Bronchial epithelial cell (primary cell): ENCODE data around the gene RNGTT. TPM values are rescaled to one million over a fixed set of nuclear protein-coding genes. Genes with fewer than 3 reads are reported as not detected.
"Not testable (repeated sequence)": the region's sequence is repeated elsewhere in the genome, so short reads cannot be mapped to it uniquely, and the experiment has no call there.

ENCODE experiments used
- DNase-seq: peaks from one replicate; pipeline ENCODE4 v3.0.0-alpha.2; 2010; ENCODE audit warnings: low read depth
- FAIRE-seq: peaks from 2 replicates; lab custom pipeline; 2011; peaks lifted over from hg19 to GRCh38; lab: Jason Lieb, UNC
- H3K27me3 ChIP-seq: 2 replicates; pipeline ENCODE4 v1.5.1; 2011; ENCODE audit warnings: low read length; ENCODE audit not compliant: control insufficient read depth, insufficient read depth
- H3K36me3 ChIP-seq: 2 replicates; pipeline ENCODE4 v1.5.1; 2011; ENCODE audit warnings: low read length; ENCODE audit not compliant: control insufficient read depth, insufficient read depth
- H3K4me3 ChIP-seq: 2 replicates; pipeline ENCODE4 v1.5.1; 2011; ENCODE audit warnings: mild to moderate bottlenecking, low read depth, low read length, control low read depth
- CTCF ChIP-seq: IDR thresholded peaks from 2 replicates; pipeline ENCODE4 v1.5.1; 2011; ENCODE audit warnings: mild to moderate bottlenecking, moderate library complexity, low read length, control low read depth, inconsistent platforms; ENCODE audit not compliant: insufficient read depth, severe bottlenecking
- total RNA-seq: library from RNA; depleted of rRNA; stranded (reverse); fragments of >200 nt; gene quantifications from 2 replicates; pipeline ENCODE4 v1.2.1, GENCODE V29; 2014

RNGTT gene
- total RNA-seq, 1 donor from 2014 or later = 20.8 TPM

DNA sequence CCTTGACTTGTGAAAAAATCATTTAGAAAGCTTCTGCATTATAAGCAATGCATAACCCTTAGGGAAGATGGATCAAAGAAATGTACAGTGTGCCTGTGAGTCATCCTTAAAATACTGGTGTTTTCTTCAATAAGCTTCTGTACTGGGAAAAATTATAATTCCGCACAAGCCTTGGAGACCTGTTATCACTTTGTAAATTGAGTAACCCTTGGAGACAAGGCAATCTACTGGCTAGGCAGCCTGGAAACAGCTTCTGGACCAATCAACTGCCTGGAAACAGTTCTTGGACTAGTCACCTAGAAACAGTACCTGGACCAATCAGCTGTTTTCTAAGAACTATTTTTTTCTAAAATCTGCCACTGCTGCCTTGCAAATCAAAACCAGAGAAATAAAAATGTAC is 25.8 kb upstream of the RNGTT start:
- H3K27me3 ChIP-seq = no peaks in the 10 kb centered on the region
- TF ChIP-seq CTCF = no peak
- no peak overlapping the region for H3K4me3 ChIP-seq
- no peaks in the 10 kb centered on the region for H3K36me3 ChIP-seq
- DNase-seq (peak; percentile 56), FAIRE-seq (no peak)

- no peak overlapping the region for H3K4me3 ChIP-seq
- FAIRE-seq (no peak), DNase-seq (no peak)
- H3K36me3 ChIP-seq = no peaks in the 10 kb centered on the region
- TF ChIP-seq CTCF = no peak
- H3K27me3 ChIP-seq = no peaks in the 10 kb centered on the region
These were observed 24.5 kb upstream of the RNGTT start for GRCh38 chr6:88987922-88988321.

DNA sequence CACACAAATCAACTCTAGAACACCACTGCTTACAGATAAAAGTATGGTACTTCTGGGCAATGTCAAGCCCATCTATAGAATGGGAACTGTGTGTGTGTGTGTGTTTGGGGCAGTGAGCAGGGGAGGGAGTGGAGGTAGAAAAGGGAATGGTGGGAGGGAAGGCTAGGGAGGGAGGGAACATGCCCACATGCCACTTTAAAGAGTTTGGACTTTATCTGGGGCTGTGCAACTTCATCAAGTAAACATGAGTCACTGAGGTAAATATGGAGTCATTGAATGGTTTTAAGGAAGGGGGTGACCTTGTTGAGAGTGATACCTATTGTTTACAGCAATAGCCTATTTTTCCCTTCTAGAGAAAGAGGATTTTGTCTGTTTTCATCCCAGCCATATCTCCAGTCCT is 22.5 kb upstream of the RNGTT start:
- FAIRE-seq (no peak), DNase-seq (peak; percentile 55)
- H3K36me3 ChIP-seq = no peaks in the 10 kb centered on the region
- H3K4me3 ChIP-seq = no peak overlapping the region
- no peaks in the 10 kb centered on the region for H3K27me3 ChIP-seq
- TF ChIP-seq CTCF = no peak

- H3K4me3 ChIP-seq = no peak overlapping the region
- FAIRE-seq = no peak
- no peak for TF ChIP-seq CTCF
- DNase-seq = no peak
- no peaks in the 10 kb centered on the region for H3K36me3 ChIP-seq
- no peaks in the 10 kb centered on the region for H3K27me3 ChIP-seq
These were observed 21.2 kb upstream of the RNGTT start for GRCh38 chr6:88984606-88985005.

GRCh38 chr6:88984152-88984551 is 20.7 kb upstream of the RNGTT start:
- Histone ChIP-seq H3K36me3 (no peaks in the 10 kb centered on the region), H3K4me3 (no peak overlapping the region), H3K27me3 (no peaks in the 10 kb centered on the region)
- FAIRE-seq = no peak
- no peak for TF ChIP-seq CTCF
- no peak for DNase-seq

DNA sequence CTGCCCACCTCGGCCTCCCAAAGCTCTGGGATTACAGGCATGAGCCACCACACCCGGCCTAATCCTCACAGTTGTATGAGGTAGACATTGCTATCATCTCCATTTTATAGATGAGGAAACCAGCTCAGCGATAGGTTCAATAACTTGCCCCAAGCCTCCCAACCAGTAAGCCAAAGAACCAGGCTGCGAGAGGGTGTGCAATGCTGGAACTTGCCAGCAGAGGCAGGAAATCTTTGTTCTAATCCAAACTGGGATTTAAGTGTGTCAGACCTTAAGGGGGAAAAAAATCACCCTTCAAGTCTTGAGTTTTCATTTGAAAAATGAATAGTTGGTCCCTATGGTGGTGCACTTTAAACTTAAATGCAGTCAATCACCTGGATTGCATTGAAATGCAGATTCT is 20.1 kb upstream of the RNGTT start:
- FAIRE-seq (no peak), DNase-seq (peak; percentile 53)
- TF ChIP-seq CTCF = peak; percentile 64
- Histone ChIP-seq H3K4me3 (no peak overlapping the region), H3K27me3 (no peaks in the 10 kb centered on the region), H3K36me3 (no peaks in the 10 kb centered on the region)

DNA sequence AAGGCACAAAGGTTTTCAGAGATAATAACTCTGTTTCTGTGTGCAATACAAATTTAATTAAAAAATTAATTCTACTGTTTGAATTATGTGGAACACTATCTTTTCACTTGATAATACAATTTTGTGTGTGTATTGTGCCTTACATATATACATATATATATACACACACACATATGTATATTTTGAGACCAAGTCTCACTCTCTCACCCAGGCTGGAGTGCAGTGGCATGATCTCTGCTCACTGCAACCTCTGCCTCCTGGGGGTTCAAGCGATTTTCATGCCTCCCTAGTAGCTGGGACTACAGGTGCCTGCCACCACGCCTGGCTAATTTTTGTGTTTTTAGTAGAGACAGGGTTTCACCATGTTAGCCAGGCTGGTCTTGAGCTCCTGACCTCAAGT is 19.7 kb upstream of the RNGTT start:
- H3K27me3 ChIP-seq, FAIRE-seq, H3K36me3 ChIP-seq, H3K4me3 ChIP-seq, DNase-seq: not testable (repeated sequence)
